HepG2 (cell line): ENCODE data around the gene HERC6. TPM values are rescaled to one million over a fixed set of nuclear protein-coding genes. Genes with fewer than 3 reads are reported as not detected.

Source experiments
- ATAD3A ChIP-seq: sonication (generic); formaldehyde crosslinking; IDR thresholded peaks from 2 replicates; pipeline ENCODE4 v1.4.0; 2020; ENCODE audit warnings: missing genetic modification reagents
- BRD4 ChIP-seq: sonication (generic); formaldehyde crosslinking; IDR thresholded peaks from 2 replicates; pipeline ENCODE4 v1.4.0; 2020; ENCODE audit warnings: missing genetic modification reagents
- BRF2 ChIP-seq: sonication (generic); formaldehyde crosslinking; IDR thresholded peaks from 2 replicates; pipeline ENCODE4 v1.8.1; 2022; ENCODE audit warnings: mild to moderate bottlenecking, missing genetic modification reagents
- EED ChIP-seq: sonication (generic); formaldehyde crosslinking; IDR thresholded peaks from 2 replicates; pipeline ENCODE4 v1.5.0; 2020; ENCODE audit warnings: mild to moderate bottlenecking, missing genetic modification reagents
- FOXA3 ChIP-seq: IDR thresholded peaks from 2 replicates; pipeline ENCODE4 v1.6.1; 2016; ENCODE audit warnings: missing genetic modification reagents, missing compliant biosample characterization
- FOXC1 ChIP-seq: sonication (generic); formaldehyde crosslinking; IDR thresholded peaks from 2 replicates; pipeline ENCODE4 v1.8.0; 2022; ENCODE audit warnings: mild to moderate bottlenecking, missing genetic modification reagents, borderline replicate concordance
- GABPA ChIP-seq, 2 experiments: IDR thresholded peaks; 2 replicates each; pipeline ENCODE4 v1.6.1; 2011 to 2016; ENCODE audit warnings: low read depth in 2 of 2, low read length in 1 of 2, missing biosample characterization in 1 of 2, missing genetic modification characterization in 1 of 2
- HNRNPH1 ChIP-seq: fragments of 200-400 bp; formaldehyde crosslinking; optimal IDR thresholded peaks from 2 replicates; pipeline ENCODE3; 2017; ENCODE audit warnings: mild to moderate bottlenecking, low read depth, low read length
- IRX3 ChIP-seq: sonication (generic); formaldehyde crosslinking; IDR thresholded peaks from 2 replicates; pipeline ENCODE4 v1.8.1; 2023; ENCODE audit warnings: mild to moderate bottlenecking, low read depth, missing genetic modification reagents, borderline replicate concordance
- KMT2B ChIP-seq: IDR thresholded peaks from 2 replicates; pipeline ENCODE4 v1.6.1; 2016; ENCODE audit warnings: missing genetic modification reagents, missing compliant biosample characterization
- LBX2 ChIP-seq: sonication (generic); formaldehyde crosslinking; IDR thresholded peaks from 2 replicates; pipeline ENCODE4 v1.5.0; 2020; ENCODE audit warnings: missing genetic modification reagents, mild to moderate bottlenecking, borderline replicate concordance
- MED8 ChIP-seq: sonication (generic); formaldehyde crosslinking; IDR thresholded peaks from 2 replicates; pipeline ENCODE4 v1.8.1; 2023; ENCODE audit warnings: mild to moderate bottlenecking, missing genetic modification reagents; ENCODE audit not compliant: insufficient replicate concordance
- MIXL1 ChIP-seq: IDR thresholded peaks from 2 replicates; pipeline ENCODE4 v1.6.1; 2016
- PAX8 ChIP-seq: sonication (generic); formaldehyde crosslinking; IDR thresholded peaks from 2 replicates; pipeline ENCODE4 v1.8.0; 2022; ENCODE audit warnings: mild to moderate bottlenecking, missing genetic modification reagents, borderline replicate concordance
- PITX1 ChIP-seq: sonication (generic); formaldehyde crosslinking; IDR thresholded peaks from 2 replicates; pipeline ENCODE4 v1.5.1; 2020; ENCODE audit warnings: mild to moderate bottlenecking, missing genetic modification reagents
- RAD51 ChIP-seq: fragments of 450-650 bp; IDR thresholded peaks from 2 replicates; pipeline ENCODE4 v1.6.1; 2016; ENCODE audit warnings: borderline replicate concordance
- ZBTB25 ChIP-seq: IDR thresholded peaks from 2 replicates; pipeline ENCODE4 v1.6.1; 2018; ENCODE audit warnings: missing genetic modification reagents
- ZFP36 ChIP-seq: fragments of 150-350 bp; IDR thresholded peaks from 2 replicates; pipeline ENCODE4 v1.6.1; 2018; ENCODE audit warnings: borderline replicate concordance, low read length, low read depth; ENCODE audit not compliant: partially characterized antibody
- ZKSCAN8 ChIP-seq: IDR thresholded peaks from 2 replicates; pipeline ENCODE4 v1.6.1; 2016; ENCODE audit warnings: borderline replicate concordance, missing genetic modification reagents, missing compliant biosample characterization
- ZNF460 ChIP-seq: sonication (generic); formaldehyde crosslinking; IDR thresholded peaks from 2 replicates; pipeline ENCODE4 v1.5.1; 2020; ENCODE audit warnings: missing genetic modification reagents, mild to moderate bottlenecking, borderline replicate concordance
- ZNF639 ChIP-seq: conservative IDR thresholded peaks from 2 replicates; pipeline ENCODE4 v1.6.1; 2018; ENCODE audit warnings: missing genetic modification reagents
- ZNF782 ChIP-seq: sonication (generic); formaldehyde crosslinking; IDR thresholded peaks from 2 replicates; pipeline ENCODE4 v1.4.0; 2020; ENCODE audit warnings: missing genetic modification reagents, mild to moderate bottlenecking, borderline replicate concordance
- ZNF792 ChIP-seq: IDR thresholded peaks from 2 replicates; pipeline ENCODE4 v1.6.1; 2016
- ZNF841 ChIP-seq: sonication (generic); formaldehyde crosslinking; IDR thresholded peaks from 2 replicates; pipeline ENCODE4 v1.8.1; 2023; ENCODE audit warnings: missing genetic modification reagents, borderline replicate concordance
- ZSCAN5A ChIP-seq: sonication (generic); formaldehyde crosslinking; IDR thresholded peaks from 2 replicates; pipeline ENCODE4 v1.8.0; 2022; ENCODE audit warnings: mild to moderate bottlenecking, missing genetic modification reagents, borderline replicate concordance
- polyA plus RNA-seq, 8 experiments: library from polyadenylated mRNA; depleted of rRNA in 3 of 8; stranded (reverse) in 7 of 8; unstranded in 1 of 8; fragments of >200 nt; fragmentation: Illumina TruSeq in 4 of 8; extraction: Trizol in 4 of 8; gene quantifications; 2 replicates each; pipeline versions ENCODE4 v1.2.1 to v1.2.3, GENCODE V29; 2011 to 2016; ENCODE audit warnings: low read depth in 4 of 8, missing spikeins in 1 of 8, mixed read lengths in 1 of 8; ENCODE audit not compliant: insufficient read depth in 1 of 8
- total RNA-seq, 5 experiments: library from RNA; depleted of rRNA; stranded (reverse); fragments of >200 nt; fragmentation: Illumina TruSeq; extraction: Trizol; gene quantifications; 2 replicates each; pipeline ENCODE4 v1.2.3, GENCODE V29; 2016; ENCODE audit warnings: low read depth in 1 of 5

HERC6 gene
- total and polyA plus RNA-seq, 2 of the 13 experiments (the other 11 are each of a cell fraction or from before 2014, with no cell fraction given) = 0.50 to 2.0 TPM

- no peak for TF ChIP-seq ZNF639 (CRISPR knock-in tag)
- TF ChIP-seq FOXA3 (CRISPR knock-in tag) = no peak
- TF ChIP-seq RAD51 = no peak
- TF ChIP-seq ZNF841 (CRISPR knock-in tag) = no peak
- no peak for TF ChIP-seq ZNF460
- 0 out of 2 replicates have a peak, but pooled peaks have one; percentile 17 for TF ChIP-seq GABPA (IDR thresholded peaks at IDR 0.05; ENCODE audit: low read depth, low read length)
- TF ChIP-seq GABPA (CRISPR knock-in tag; IDR thresholded peaks at IDR 0.05; ENCODE audit: low read depth) = no peak
- no peak for TF ChIP-seq MIXL1 (CRISPR knock-in tag)
- no peak for TF ChIP-seq PITX1
- TF ChIP-seq KMT2B (CRISPR knock-in tag) = peak; percentile 62
- TF ChIP-seq ZBTB25 = no peak
- TF ChIP-seq ZSCAN5A = peak; percentile 75; the same call in 1 of the 2 replicates
- no peak for TF ChIP-seq HNRNPH1
- no peak for TF ChIP-seq FOXC1 (CRISPR knock-in tag)
- peak; percentile 61; the same call in 1 of the 2 replicates for TF ChIP-seq ZNF782 (CRISPR knock-in tag)
- no peak; the same call in 1 of the 2 replicates for TF ChIP-seq BRF2 (CRISPR knock-in tag)
- no peak for TF ChIP-seq ZNF792 (CRISPR knock-in tag)
- TF ChIP-seq EED (CRISPR knock-in tag) = 0 out of 2 replicates have a peak, but pooled peaks have one; percentile 33
- no peak for TF ChIP-seq ATAD3A (CRISPR knock-in tag)
- no peak for TF ChIP-seq ZKSCAN8 (CRISPR knock-in tag)
- TF ChIP-seq IRX3 (CRISPR knock-in tag) = no peak
- no peak for TF ChIP-seq MED8 (CRISPR knock-in tag)
- no peak for TF ChIP-seq ZFP36
- TF ChIP-seq BRD4 = no peak
- no peak for TF ChIP-seq LBX2 (CRISPR knock-in tag)
- TF ChIP-seq PAX8 (CRISPR knock-in tag) = no peak
Observed at GRCh38 chr4:88378691-88379559, at the start of gene HERC6 (continued).
